AG08396 (cell line): ENCODE data around the gene BRINP1.
"Not testable (repeated sequence)": the region's sequence is repeated elsewhere in the genome, so short reads cannot be mapped to it uniquely, and the experiment has no call there.

Experiments
- DNase-seq: peaks from one replicate; pipeline ENCODE4 v3.0.0; 2012; ENCODE audit warnings: low spot score, mixed read lengths

The BRINP1 gene

DNA sequence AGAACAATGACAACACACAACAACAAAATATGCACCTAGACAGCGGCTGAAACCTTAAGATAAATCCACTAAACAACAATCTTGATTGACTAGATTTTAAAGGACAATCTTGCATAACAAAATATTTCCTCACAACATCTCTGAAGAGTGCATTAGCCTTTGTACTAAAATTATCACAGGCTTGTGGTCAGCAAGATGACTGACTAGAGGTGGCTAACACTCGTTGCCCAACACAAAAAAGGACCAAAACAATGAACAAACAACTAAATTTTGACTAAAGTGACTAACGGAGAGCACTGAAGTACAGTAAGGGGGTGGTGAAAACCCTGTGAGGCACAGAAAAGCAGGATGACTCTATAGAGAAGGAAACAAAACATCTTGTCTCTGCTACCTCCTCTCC, 183.9 kb downstream of the BRINP1 start:
- no peak for DNase-seq

- no peak for DNase-seq
Measured at GRCh38 chr9:119184265-119184936, 184.8 kb downstream of the BRINP1 start.

- DNase-seq: no peak
Measured at GRCh38 chr9:119181561-119181960, 187.7 kb downstream of the BRINP1 start.

- no peak for DNase-seq
Measured at GRCh38 chr9:119180897-119181296, 188.3 kb downstream of the BRINP1 start.

DNA sequence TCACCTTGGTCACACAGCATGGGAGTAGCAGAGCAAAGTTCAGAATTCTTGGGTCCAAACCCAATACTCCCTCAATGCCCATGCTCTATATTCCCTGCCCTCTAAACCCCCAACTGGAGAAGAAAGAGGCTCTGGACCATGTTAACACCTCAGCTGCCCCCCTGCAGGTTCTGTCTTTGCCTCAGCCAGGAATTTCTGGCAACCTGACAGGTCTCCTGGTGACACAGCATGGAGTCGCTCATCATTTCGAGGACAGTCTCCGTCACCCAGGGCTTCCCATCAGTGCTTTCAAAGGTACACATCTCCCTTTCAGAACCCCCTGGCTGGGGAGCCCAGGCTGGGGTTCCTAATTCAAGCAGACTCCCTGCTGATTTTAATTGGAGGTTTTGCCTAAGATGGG, 189.5 kb downstream of the BRINP1 start:
- DNase-seq: no peak

DNA sequence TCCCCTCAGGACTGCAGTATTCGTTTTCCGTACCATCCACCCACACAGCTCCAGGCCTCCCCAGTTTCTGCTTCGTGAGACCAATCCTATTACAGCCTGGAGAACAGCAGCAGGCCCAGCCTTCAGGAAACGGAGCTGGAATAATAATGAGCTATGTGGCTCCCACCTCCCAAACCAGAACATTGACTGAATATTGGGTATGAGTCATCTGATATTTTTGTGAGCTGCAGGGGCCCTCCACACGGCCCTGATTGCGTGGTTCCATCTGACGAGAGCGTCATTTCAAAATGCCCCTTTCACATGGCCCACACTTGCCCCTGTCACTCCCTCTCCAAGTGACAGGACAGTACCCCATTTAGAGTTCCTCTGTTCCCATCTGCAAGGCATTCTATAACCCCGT, 192.0 kb downstream of the BRINP1 start:
- DNase-seq: no peak

GRCh38 chr9:119175581-119175980, 193.7 kb downstream of the BRINP1 start:
- no peak for DNase-seq

- not testable (repeated sequence) for DNase-seq
Measured at GRCh38 chr9:119169222-119169621, 200.0 kb downstream of the BRINP1 start.

- DNase-seq: no peak
Measured at GRCh38 chr9:119167876-119168275, 201.4 kb downstream of the BRINP1 start.

DNA sequence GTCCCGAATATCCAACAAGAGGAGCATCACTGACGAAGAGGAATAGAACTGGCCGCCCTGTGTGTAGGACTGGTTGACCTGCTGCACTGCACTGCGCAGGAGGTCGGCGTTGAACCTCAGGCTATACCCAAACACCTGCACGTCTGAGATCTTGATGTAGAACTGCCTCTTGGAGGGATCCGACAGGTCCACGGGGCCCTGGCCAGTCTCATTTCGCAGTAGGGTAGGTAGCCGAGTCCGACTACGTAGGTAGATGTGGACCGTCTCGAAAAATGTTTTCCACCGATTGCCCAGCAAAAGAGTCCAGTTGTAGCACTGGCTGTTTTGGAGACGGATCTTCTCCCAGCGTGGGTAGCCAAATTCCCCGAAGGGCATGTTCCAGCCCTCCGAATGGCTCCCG, 202.0 kb downstream of the BRINP1 start:
- no peak for DNase-seq

DNA sequence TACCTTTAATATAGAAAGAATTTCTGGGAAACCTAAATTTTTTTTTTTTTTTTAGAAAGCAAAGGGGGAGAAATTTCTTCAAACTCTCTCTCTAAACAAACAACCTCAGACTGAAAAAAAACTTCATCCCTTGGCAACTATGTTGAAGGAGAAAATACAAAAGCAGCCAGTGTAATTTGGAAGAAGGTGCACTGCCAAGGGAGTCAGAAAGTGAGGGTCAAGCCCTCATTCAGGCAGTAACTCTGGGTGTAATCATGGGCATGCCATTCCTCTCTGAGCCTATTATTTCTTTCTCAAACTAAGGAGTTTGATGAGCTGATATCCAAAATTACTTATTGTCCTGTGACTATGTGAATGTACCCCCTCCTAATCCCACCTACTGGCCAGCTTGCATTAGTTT, 203.1 kb downstream of the BRINP1 start:
- DNase-seq: no peak

- DNase-seq: no peak
Measured at GRCh38 chr9:119165131-119165530, 204.1 kb downstream of the BRINP1 start.

DNA sequence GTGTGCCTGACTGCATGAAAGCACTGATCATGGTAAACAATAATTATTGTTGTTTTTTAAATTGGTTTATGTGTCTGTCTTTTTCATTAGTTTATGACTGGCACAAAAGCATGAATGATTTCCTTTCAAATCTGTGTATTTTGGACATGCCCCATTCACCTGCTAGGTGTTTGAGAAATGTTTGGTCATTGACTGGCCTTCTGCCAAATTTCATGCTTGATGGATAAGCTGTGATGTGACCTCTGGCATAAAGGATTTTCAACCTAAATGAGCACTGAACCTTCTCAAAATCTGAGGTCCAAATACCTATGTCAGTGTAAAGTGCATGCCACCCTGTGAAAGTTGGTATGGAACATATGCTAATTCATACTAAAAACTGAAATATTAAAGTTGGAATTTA, 204.5 kb downstream of the BRINP1 start:
- DNase-seq: no peak

DNA sequence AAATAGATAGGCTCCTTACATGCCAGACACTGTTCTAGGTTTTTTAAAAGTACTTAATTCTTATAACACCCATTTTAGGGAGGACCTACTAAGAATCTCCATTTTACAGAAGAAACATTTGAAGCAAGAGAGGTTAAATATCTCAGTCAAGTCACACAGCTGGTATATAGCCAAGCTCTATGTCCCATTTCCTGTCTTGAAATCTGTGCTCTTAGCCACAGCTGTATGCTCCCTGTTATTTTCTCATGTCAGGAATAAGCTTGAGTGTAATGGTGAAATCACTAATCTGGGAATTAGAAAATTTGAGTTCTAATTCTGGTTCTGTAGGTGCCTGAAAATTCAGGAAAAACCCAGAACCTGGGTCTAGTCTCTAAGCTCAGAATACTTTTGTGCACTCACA, 208.7 kb downstream of the BRINP1 start:
- DNase-seq: no peak

DNA sequence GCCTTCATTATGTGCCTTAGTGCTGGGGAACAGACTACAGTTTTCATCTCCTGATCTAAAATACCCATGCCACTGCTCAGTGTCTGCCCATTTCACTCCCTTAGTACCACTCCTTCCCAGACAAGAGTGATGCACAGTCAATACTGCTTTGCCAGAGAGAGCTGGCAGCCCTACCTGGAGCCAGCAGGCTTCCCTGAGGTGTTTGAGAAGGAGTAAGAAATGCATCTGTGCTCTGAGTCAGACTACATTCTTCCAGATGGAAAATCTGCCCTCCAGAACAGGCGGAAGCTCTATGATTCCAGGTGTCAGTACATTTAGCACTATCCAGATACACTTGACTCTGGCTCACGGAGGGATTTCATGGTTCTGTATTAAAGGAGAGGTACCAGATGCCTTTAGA, 209.8 kb downstream of the BRINP1 start:
- DNase-seq: no peak

DNA sequence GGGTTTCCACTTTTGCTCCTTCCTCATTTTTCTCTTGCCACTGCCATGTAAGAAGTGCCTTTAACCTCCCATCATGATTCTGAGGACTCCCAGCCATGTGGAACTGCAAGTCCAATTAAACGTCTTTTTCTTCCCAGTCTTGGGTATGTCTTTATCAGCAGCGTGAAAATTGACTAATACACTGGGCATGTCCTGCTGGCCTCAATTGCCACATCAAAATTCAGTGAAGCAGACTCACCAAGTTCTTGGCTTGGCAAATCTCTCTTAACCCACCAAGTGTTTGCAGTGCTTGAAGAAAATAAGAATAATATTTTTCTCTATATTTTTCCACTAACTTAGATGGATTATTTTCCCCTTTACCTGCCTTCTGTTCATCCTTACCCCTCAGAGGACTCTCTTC, 212.0 kb downstream of the BRINP1 start:
- DNase-seq: no peak

GRCh38 chr9:119156354-119156753, 212.9 kb downstream of the BRINP1 start:
- DNase-seq: no peak

DNA sequence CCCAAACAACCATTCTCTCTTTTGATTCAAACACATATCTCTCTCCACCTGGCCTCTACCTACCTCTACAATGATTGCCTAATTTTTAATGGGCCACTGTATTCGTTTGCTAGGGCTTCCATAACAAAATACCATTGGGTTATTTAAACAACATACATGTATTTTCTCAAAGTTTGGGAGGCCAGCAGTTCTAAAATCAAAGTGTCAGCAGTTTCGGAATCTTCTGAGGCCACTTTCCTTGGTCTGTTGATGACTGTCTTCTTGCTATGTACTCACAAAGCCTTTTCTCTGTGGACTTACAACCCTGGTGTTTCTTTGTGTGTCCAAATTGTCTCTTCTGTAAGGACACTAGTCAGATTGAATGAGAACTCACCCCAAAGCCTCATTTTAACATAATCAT, 214.7 kb downstream of the BRINP1 start:
- no peak for DNase-seq

- no peak for DNase-seq
Measured at GRCh38 chr9:119153402-119153801, 215.8 kb downstream of the BRINP1 start.

DNA sequence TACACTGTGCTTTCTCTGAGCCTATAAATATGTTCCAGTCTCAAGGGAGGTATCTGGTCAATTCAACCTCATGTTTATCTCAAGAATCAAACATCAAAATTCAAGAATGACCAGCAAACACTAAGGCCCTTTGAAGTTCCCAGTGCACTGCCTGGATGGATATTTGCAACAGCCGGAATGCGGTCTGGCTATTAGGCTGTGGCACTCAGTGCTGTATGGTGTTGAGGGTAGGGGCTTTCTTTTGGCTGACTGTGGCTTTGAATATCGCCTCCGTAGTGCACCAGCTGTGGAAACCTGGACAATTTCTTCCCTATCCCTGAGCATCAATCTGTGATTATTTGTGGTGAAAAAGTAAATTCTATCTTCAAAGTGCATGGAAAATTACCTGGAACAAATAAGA, 220.4 kb downstream of the BRINP1 start:
- DNase-seq: no peak

GRCh38 chr9:119137479-119137878, 231.8 kb downstream of the BRINP1 start:
- DNase-seq: no peak

DNA sequence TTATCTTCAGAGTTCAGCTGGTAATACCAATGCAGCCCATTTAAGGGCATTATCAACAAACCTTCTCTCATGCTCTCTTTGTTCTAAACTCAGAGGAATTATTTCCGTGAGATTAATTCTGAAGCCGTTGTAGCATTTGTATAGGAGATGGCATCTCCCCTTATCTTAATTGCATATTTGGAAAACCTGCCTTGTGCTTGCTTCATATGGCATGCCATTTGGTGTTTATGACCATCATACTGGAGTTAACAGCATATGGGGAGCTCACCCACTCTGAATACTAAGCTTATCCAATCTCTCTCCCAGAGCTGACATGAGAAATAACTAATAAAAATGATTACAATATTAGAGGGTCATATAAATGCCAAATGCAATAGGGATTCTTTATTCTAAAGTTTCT, 243.2 kb downstream of the BRINP1 start:
- no peak for DNase-seq

DNA sequence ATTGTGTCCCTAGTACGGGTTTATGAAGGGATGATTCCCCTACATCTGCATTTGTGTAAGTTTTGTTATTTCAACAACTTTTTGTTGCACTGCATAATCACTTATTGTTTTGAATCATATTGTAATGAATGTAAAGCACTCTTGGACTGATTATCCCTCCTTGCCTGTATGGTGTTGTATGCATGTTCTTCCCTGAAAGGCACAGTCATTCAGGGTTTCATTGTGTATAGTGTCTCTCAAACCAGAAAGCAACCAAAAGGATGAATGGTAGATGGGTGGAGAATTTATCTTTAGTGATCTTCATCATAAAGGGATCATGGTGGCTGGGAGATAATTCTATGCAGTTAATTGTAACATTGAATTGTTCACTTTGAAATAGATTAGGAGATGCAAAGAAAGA, 247.3 kb downstream of the BRINP1 start:
- no peak for DNase-seq

- no peak for DNase-seq
Measured at GRCh38 chr9:119117409-119117808, 251.8 kb downstream of the BRINP1 start.
